K562 (cell line): ENCODE measurements around the gene PRELID2. TPM values are rescaled to one million over a fixed set of nuclear protein-coding genes. Genes with fewer than 3 reads are reported as not detected.

Experiments used
- BRF1 ChIP-seq: IDR thresholded peaks from 3 replicates; pipeline ENCODE4 v1.6.1; 2011; ENCODE audit warnings: borderline replicate concordance, mild to moderate bottlenecking; ENCODE audit not compliant: insufficient read length; ENCODE audit errors: extremely low read depth
- CEBPG ChIP-seq, 3 experiments: fragments of 200-800 bp in 1 of 3; sonication (Bioruptor generic) in 1 of 3; sonication (generic) in 1 of 3; formaldehyde crosslinking in 1 of 3; IDR thresholded peaks in 2 of 3; conservative IDR thresholded peaks in 1 of 3; 2 replicates each; pipeline versions ENCODE4 v1.6.1 to v1.8.0; 2016 to 2022; ENCODE audit warnings: missing compliant biosample characterization in 2 of 3, missing genetic modification characterization in 2 of 3, mild to moderate bottlenecking in 1 of 3, missing genetic modification reagents in 1 of 3
- COPS2 ChIP-seq: fragments of 450-650 bp; conservative IDR thresholded peaks from 2 replicates; pipeline ENCODE4 v1.6.1; 2016; ENCODE audit warnings: mild to moderate bottlenecking, moderate library complexity
- E2F3 ChIP-seq: fragments of 250-450 bp; sonication (Bioruptor Pico); IDR thresholded peaks from 2 replicates; pipeline ENCODE4 v1.4.0; 2020; ENCODE audit warnings: mild to moderate bottlenecking
- EWSR1 ChIP-seq: fragments of 450-650 bp; IDR thresholded peaks from 2 replicates; pipeline ENCODE4 v1.6.1; 2018; ENCODE audit warnings: borderline replicate concordance, mild to moderate bottlenecking, low read depth, moderate library complexity; ENCODE audit not compliant: partially characterized antibody
- GTF2E2 ChIP-seq: fragments of 200-800 bp; sonication (Bioruptor generic); IDR thresholded peaks from 2 replicates; pipeline ENCODE4 v1.6.1; 2016; ENCODE audit warnings: missing genetic modification characterization, missing compliant biosample characterization
- HEY1 ChIP-seq: fragments of 250-450 bp; sonication (Bioruptor Pico); IDR thresholded peaks from 2 replicates; pipeline ENCODE4 v1.5.0; 2020; ENCODE audit warnings: mild to moderate bottlenecking, moderate library complexity, borderline replicate concordance
- KHSRP ChIP-seq: fragments of 450-650 bp; IDR thresholded peaks from 2 replicates; pipeline ENCODE4 v1.6.1; 2017
- MTA3 ChIP-seq: fragments of 450-650 bp; formaldehyde crosslinking; IDR thresholded peaks from 2 replicates; pipeline ENCODE4 v1.6.1; 2017; ENCODE audit warnings: mild to moderate bottlenecking, borderline replicate concordance
- OTX1 ChIP-seq: fragments of 450-650 bp; formaldehyde crosslinking; IDR thresholded peaks from 2 replicates; pipeline ENCODE4 v1.4.0; 2022; ENCODE audit warnings: mild to moderate bottlenecking
- RCOR1 ChIP-seq, 2 experiments: IDR thresholded peaks; 2 replicates each; pipeline ENCODE4 v1.6.1; 2012; ENCODE audit warnings: low read depth in 2 of 2, low read length in 2 of 2, borderline replicate concordance in 1 of 2, improper control_type of control experiment in 1 of 2
- ZC3H8 ChIP-seq: fragments of 450-650 bp; IDR thresholded peaks from 2 replicates; pipeline ENCODE4 v1.6.1; 2017
- ZNF146 ChIP-seq: IDR thresholded peaks from one replicate; pipeline ENCODE4 v1.6.1; 2018; ENCODE audit warnings: missing compliant biosample characterization; ENCODE audit not compliant: unreplicated experiment
- ZNF165 ChIP-seq: fragments of 250-450 bp; sonication (Bioruptor Pico); IDR thresholded peaks from 2 replicates; pipeline ENCODE4 v1.4.0; 2020; ENCODE audit warnings: borderline replicate concordance
- ZNF561 ChIP-seq: fragments of 450-650 bp; formaldehyde crosslinking; conservative IDR thresholded peaks from 2 replicates; pipeline ENCODE4 v1.4.0; 2020; ENCODE audit warnings: mild to moderate bottlenecking, moderate library complexity
- ZNF583 ChIP-seq: fragments of 250-450 bp; sonication (Bioruptor Pico); IDR thresholded peaks from 2 replicates; pipeline ENCODE4 v1.4.0; 2020
- ZSCAN32 ChIP-seq: fragments of 450-650 bp; formaldehyde crosslinking; IDR thresholded peaks from 2 replicates; pipeline ENCODE4 v1.4.0; 2020; ENCODE audit warnings: mild to moderate bottlenecking, moderate library complexity
- polyA plus RNA-seq, 8 experiments: library from polyadenylated mRNA; depleted of rRNA in 4 of 8; stranded (reverse) in 5 of 8; unstranded in 3 of 8; fragments of >200 nt; fragmentation: Nextera tagmentation in 2 of 8; fragmentation: Illumina TruSeq in 1 of 8; extraction: Ambion mirVana in 2 of 8; extraction: Trizol in 1 of 8; gene quantifications; 2 replicates each; pipeline versions ENCODE4 v1.2.1 to v1.2.3, GENCODE V29; 2011 to 2014; ENCODE audit warnings: inconsistent platforms in 1 of 8, missing spikeins in 1 of 8
- total RNA-seq, 7 experiments: library from RNA; depleted of rRNA in 6 of 7; stranded (reverse); fragments of >200 nt in 6 of 7; fragmentation: Illumina TruSeq in 2 of 7; extraction: Trizol in 2 of 7; gene quantifications; 2 replicates each; pipeline versions ENCODE4 v1.2.1 to v1.2.3, GENCODE V29; 2011 to 2021; ENCODE audit warnings: low replicate concordance in 1 of 7
- TF ChIP-seq, protein P1 (sequence below): fragments of 250-450 bp; sonication (Bioruptor Pico); IDR thresholded peaks from 2 replicates; pipeline ENCODE4 v1.6.1; 2021; ENCODE audit warnings: mild to moderate bottlenecking
- TF ChIP-seq, protein P2 (sequence below): fragments of 450-650 bp; IDR thresholded peaks from 2 replicates; pipeline ENCODE4 v1.6.1; 2017; ENCODE audit warnings: antibody characterized with exemption
- TF ChIP-seq, protein P3 (sequence below): fragments of 250-450 bp; sonication (Bioruptor Pico); IDR thresholded peaks from 2 replicates; pipeline ENCODE4 v1.8.0; 2022; ENCODE audit warnings: inconsistent platforms, mild to moderate bottlenecking, moderate library complexity, borderline replicate concordance
- TF ChIP-seq, protein P4 (sequence below): sonication (generic); formaldehyde crosslinking; IDR thresholded peaks from 2 replicates; pipeline ENCODE4 v1.5.0; 2020; ENCODE audit warnings: missing genetic modification reagents
- TF ChIP-seq, protein P5 (sequence below): fragments of 450-650 bp; formaldehyde crosslinking; conservative IDR thresholded peaks from 2 replicates; pipeline ENCODE4 v1.4.0; 2022; ENCODE audit warnings: mild to moderate bottlenecking, missing genetic modification characterization
- TF ChIP-seq, protein P6 (sequence below): fragments of 250-450 bp; sonication (Bioruptor Pico); IDR thresholded peaks from 2 replicates; pipeline ENCODE4 v1.9.0; 2021; ENCODE audit warnings: mild to moderate bottlenecking

The PRELID2 gene
- total and polyA plus RNA-seq, 9 of the 15 experiments (the other 6 are each of a cell fraction or from before 2014, with no cell fraction given): 6.4 to 68.2 (median 28.8) TPM

DNA sequence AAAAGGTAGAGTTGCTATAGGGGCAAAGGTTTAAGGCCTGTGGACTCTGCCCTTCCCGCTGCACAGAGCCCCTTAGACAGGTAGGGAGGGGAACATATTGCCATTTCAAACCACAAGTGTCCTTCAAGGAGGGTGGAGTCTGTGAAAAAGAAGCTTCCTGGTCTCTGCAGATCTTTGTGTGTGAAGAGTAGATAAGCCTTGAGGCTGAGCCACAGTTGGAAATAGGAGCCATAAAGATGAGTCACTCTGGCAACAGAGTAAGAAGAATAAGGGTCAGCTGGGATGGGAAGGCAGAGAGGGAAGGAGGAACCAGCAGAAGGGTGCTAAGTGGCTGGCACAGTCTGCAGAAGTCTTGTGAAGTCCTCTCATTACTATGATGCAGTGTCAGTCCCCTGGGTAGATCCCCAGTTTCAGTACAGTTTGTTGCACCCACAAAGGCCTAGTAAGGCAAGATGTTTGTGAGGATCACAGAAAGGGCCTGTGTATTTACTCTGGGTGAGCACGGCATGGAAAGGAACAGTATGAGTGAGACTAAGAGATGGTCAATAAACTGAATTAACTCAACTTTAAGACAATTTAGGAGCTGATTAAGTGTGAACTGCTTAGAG, 19.6 kb upstream of the PRELID2 start (continued):
- TF ChIP-seq, protein P1, sequence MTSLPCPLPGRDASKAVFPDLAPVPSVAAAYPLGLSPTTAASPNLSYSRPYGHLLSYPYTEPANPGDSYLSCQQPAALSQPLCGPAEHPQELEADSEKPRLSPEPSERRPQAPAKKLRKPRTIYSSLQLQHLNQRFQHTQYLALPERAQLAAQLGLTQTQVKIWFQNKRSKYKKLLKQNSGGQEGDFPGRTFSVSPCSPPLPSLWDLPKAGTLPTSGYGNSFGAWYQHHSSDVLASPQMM (CRISPR knock-in tag): no peak
- TF ChIP-seq HEY1 (CRISPR knock-in tag): 0 out of 2 replicates have a peak, but pooled peaks have one; percentile 3
- TF ChIP-seq ZNF146 (CRISPR knock-in tag): no peak
- TF ChIP-seq, protein P2, sequence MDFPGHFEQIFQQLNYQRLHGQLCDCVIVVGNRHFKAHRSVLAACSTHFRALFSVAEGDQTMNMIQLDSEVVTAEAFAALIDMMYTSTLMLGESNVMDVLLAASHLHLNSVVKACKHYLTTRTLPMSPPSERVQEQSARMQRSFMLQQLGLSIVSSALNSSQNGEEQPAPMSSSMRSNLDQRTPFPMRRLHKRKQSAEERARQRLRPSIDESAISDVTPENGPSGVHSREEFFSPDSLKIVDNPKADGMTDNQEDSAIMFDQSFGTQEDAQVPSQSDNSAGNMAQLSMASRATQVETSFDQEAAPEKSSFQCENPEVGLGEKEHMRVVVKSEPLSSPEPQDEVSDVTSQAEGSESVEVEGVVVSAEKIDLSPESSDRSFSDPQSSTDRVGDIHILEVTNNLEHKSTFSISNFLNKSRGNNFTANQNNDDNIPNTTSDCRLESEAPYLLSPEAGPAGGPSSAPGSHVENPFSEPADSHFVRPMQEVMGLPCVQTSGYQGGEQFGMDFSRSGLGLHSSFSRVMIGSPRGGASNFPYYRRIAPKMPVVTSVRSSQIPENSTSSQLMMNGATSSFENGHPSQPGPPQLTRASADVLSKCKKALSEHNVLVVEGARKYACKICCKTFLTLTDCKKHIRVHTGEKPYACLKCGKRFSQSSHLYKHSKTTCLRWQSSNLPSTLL: no peak
- TF ChIP-seq MTA3: peak; percentile 89
- TF ChIP-seq BRF1: no peak
- no peak for TF ChIP-seq E2F3
- TF ChIP-seq, protein P3, sequence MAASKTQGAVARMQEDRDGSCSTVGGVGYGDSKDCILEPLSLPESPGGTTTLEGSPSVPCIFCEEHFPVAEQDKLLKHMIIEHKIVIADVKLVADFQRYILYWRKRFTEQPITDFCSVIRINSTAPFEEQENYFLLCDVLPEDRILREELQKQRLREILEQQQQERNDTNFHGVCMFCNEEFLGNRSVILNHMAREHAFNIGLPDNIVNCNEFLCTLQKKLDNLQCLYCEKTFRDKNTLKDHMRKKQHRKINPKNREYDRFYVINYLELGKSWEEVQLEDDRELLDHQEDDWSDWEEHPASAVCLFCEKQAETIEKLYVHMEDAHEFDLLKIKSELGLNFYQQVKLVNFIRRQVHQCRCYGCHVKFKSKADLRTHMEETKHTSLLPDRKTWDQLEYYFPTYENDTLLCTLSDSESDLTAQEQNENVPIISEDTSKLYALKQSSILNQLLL (CRISPR knock-in tag): no peak
- TF ChIP-seq ZC3H8: no peak
- TF ChIP-seq, protein P4, sequence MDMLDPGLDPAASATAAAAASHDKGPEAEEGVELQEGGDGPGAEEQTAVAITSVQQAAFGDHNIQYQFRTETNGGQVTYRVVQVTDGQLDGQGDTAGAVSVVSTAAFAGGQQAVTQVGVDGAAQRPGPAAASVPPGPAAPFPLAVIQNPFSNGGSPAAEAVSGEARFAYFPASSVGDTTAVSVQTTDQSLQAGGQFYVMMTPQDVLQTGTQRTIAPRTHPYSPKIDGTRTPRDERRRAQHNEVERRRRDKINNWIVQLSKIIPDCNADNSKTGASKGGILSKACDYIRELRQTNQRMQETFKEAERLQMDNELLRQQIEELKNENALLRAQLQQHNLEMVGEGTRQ (CRISPR knock-in tag): no peak
- TF ChIP-seq RCOR1 (IDR thresholded peaks at IDR 0.05; ENCODE audit: borderline replicate concordance in 1 of 2, low read depth in 2 of 2, low read length in 2 of 2): peak; percentile 73 to 91; a peak in 3 of 4 replicates
- TF ChIP-seq GTF2E2 (tag): peak; percentile 76; the same call in 1 of the 2 replicates
- peak; percentile 23; the same call in 1 of the 2 replicates for TF ChIP-seq ZSCAN32 (CRISPR knock-in tag)
- TF ChIP-seq CEBPG (CRISPR knock-in tag; IDR thresholded peaks at IDR 0.05): peak; percentile 86
- no peak for TF ChIP-seq CEBPG (tag; conservative IDR thresholded peaks at IDR 0.05 in 1 of 2, IDR thresholded peaks at IDR 0.05 in 1 of 2)
- no peak for TF ChIP-seq EWSR1
- no peak for TF ChIP-seq ZNF561 (CRISPR knock-in tag)
- 0 out of 2 replicates have a peak, but pooled peaks have one; percentile 61 for TF ChIP-seq KHSRP
- TF ChIP-seq ZNF583 (CRISPR knock-in tag): no peak
- TF ChIP-seq COPS2: no peak
- TF ChIP-seq, protein P5, sequence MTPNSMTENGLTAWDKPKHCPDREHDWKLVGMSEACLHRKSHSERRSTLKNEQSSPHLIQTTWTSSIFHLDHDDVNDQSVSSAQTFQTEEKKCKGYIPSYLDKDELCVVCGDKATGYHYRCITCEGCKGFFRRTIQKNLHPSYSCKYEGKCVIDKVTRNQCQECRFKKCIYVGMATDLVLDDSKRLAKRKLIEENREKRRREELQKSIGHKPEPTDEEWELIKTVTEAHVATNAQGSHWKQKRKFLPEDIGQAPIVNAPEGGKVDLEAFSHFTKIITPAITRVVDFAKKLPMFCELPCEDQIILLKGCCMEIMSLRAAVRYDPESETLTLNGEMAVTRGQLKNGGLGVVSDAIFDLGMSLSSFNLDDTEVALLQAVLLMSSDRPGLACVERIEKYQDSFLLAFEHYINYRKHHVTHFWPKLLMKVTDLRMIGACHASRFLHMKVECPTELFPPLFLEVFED (CRISPR knock-in tag): peak; percentile 55; the same call in 1 of the 2 replicates
- TF ChIP-seq OTX1 (CRISPR knock-in tag): no peak
- TF ChIP-seq ZNF165 (CRISPR knock-in tag): no peak
- TF ChIP-seq, protein P6, sequence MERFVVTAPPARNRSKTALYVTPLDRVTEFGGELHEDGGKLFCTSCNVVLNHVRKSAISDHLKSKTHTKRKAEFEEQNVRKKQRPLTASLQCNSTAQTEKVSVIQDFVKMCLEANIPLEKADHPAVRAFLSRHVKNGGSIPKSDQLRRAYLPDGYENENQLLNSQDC (CRISPR knock-in tag): no peak
